IMR-90 (cell line): ENCODE measurements around the gene TRIM38. TPM values are rescaled to one million over a fixed set of nuclear protein-coding genes. Genes with fewer than 3 reads are reported as not detected.
"Not testable (repeated sequence)": the region's sequence is repeated elsewhere in the genome, so short reads cannot be mapped to it uniquely, and the experiment has no call there.

Experiments used
- ATAC-seq: fragments of 200-7000 bp; cut with Tn5 transposase; 2 replicates; pipeline ENCODE4 v1.9.1; 2020; ENCODE audit warnings: low read depth, mild to moderate bottlenecking, moderate library complexity
- BruUV-seq: library from RNA; stranded (reverse); fragments of 400-500 nt; replicated peaks from 2 replicates; lab custom pipeline; 2021; lab: Mats Ljungman, UMichigan
- CTCF ChIA-PET: fragments of 300-600 bp; formaldehyde crosslinking; extraction: SDS; loops from one replicate; lab custom pipeline; 2021; ENCODE audit warnings: antibody characterized with exemption; lab: Yijun Ruan, JAX
- POLR2A ChIA-PET: fragments of 300-600 bp; sonication (Branson Sonifier 250); formaldehyde crosslinking; loops from one replicate; lab custom pipeline; 2022; ENCODE audit warnings: antibody characterized with exemption; ENCODE audit not compliant: unreplicated experiment; lab: Charles Lee
- DNase-seq: peaks from one replicate; pipeline ENCODE4 v3.0.0; 2013
- H2AFZ ChIP-seq: replicated peaks from 2 replicates; pipeline ENCODE3; 2013; ENCODE audit warnings: low read length, mild to moderate bottlenecking; ENCODE audit not compliant: poor library complexity
- H2AK5ac ChIP-seq: 2 replicates; pipeline ENCODE4 v1.6.1; 2013; ENCODE audit warnings: low read depth, low read length, inconsistent platforms
- H2AK9ac ChIP-seq: replicated peaks from 2 replicates; pipeline ENCODE3; 2013; ENCODE audit warnings: mild to moderate bottlenecking, low read depth, low read length, moderate library complexity; ENCODE audit not compliant: poor library complexity
- H2BK120ac ChIP-seq: 2 replicates; pipeline ENCODE4 v1.6.1; 2013; ENCODE audit warnings: low read depth, low read length, inconsistent platforms
- H2BK15ac ChIP-seq: 3 replicates; pipeline ENCODE4 v1.6.1; 2013; ENCODE audit warnings: low read depth, low read length, inconsistent platforms
- H2BK20ac ChIP-seq: 2 replicates; pipeline ENCODE4 v1.6.1; 2013; ENCODE audit warnings: low read depth, mild to moderate bottlenecking, inconsistent platforms, low read length, moderate library complexity
- H2BK5ac ChIP-seq: 2 replicates; pipeline ENCODE4 v1.6.1; 2013; ENCODE audit warnings: mild to moderate bottlenecking, low read depth, low read length, inconsistent platforms; ENCODE audit not compliant: poor library complexity, severe bottlenecking
- H3K14ac ChIP-seq: replicated peaks from 2 replicates; pipeline ENCODE4 v1.6.1; 2013; ENCODE audit warnings: low read depth, low read length, inconsistent platforms
- H3K18ac ChIP-seq: 2 replicates; pipeline ENCODE4 v1.6.1; 2013; ENCODE audit warnings: low read depth, low read length, control low read depth
- H3K23ac ChIP-seq: 2 replicates; pipeline ENCODE4 v1.6.1; 2013; ENCODE audit warnings: low read depth, low read length, inconsistent platforms
- H3K27ac ChIP-seq: 2 replicates; pipeline ENCODE4 v1.5.1; 2013; ENCODE audit warnings: mild to moderate bottlenecking, control low read depth, low read length; ENCODE audit not compliant: insufficient read depth
- H3K27me3 ChIP-seq: 2 replicates; pipeline ENCODE4 v1.6.1; 2013; ENCODE audit warnings: low read length; ENCODE audit not compliant: control insufficient read depth, insufficient read depth
- H3K36me3 ChIP-seq: 2 replicates; pipeline ENCODE4 v1.6.1; 2013; ENCODE audit warnings: low read length, mixed read lengths; ENCODE audit not compliant: control insufficient read depth, insufficient read depth
- H3K4ac ChIP-seq: 2 replicates; pipeline ENCODE4 v1.6.1; 2013; ENCODE audit warnings: low read depth, low read length, inconsistent platforms
- H3K4me1 ChIP-seq: 2 replicates; pipeline ENCODE4 v1.6.1; 2013; ENCODE audit warnings: low read length, mixed read lengths; ENCODE audit not compliant: control insufficient read depth, insufficient read depth
- H3K4me2 ChIP-seq: 2 replicates; pipeline ENCODE4 v1.6.1; 2013; ENCODE audit warnings: low read depth, mild to moderate bottlenecking, control low read depth, low read length, moderate library complexity
- H3K4me3 ChIP-seq: 2 replicates; pipeline ENCODE4 v1.5.1; 2013; ENCODE audit warnings: low read depth, mild to moderate bottlenecking, control low read depth, low read length, moderate library complexity; ENCODE audit not compliant: insufficient read depth
- H3K56ac ChIP-seq: 2 replicates; pipeline ENCODE4 v1.6.1; 2013; ENCODE audit warnings: low read length, inconsistent platforms; ENCODE audit not compliant: insufficient read depth; ENCODE audit errors: extremely low read depth
- H3K79me1 ChIP-seq, 2 experiments: 2 replicates each; pipeline ENCODE4 v1.6.1; 2013; ENCODE audit warnings: low read length in 2 of 2, inconsistent platforms in 1 of 2, low read depth in 1 of 2
- H3K9ac ChIP-seq: 2 replicates; pipeline ENCODE4 v1.6.1; 2013; ENCODE audit warnings: low read depth, low read length, control low read depth
- H3K9me1 ChIP-seq: 2 replicates; pipeline ENCODE4 v1.6.1; 2013; ENCODE audit warnings: low read length, inconsistent platforms; ENCODE audit not compliant: insufficient read depth
- H3K9me3 ChIP-seq: 2 replicates; pipeline ENCODE4 v1.6.1; 2013; ENCODE audit warnings: low read length; ENCODE audit not compliant: control insufficient read depth, insufficient read depth
- H4K20me1 ChIP-seq: 2 replicates; pipeline ENCODE4 v1.6.1; 2013; ENCODE audit warnings: low read length, inconsistent platforms; ENCODE audit not compliant: insufficient read depth
- H4K5ac ChIP-seq: 2 replicates; pipeline ENCODE4 v1.6.1; 2013; ENCODE audit warnings: mild to moderate bottlenecking, low read depth, low read length, control low read depth
- H4K8ac ChIP-seq, 2 experiments: 2 replicates each; pipeline ENCODE4 v1.6.1; 2013; ENCODE audit warnings: low read depth in 2 of 2, low read length in 2 of 2, control low read depth in 1 of 2, inconsistent platforms in 1 of 2
- H4K91ac ChIP-seq: 2 replicates; pipeline ENCODE4 v1.6.1; 2013; ENCODE audit warnings: low read depth, low read length, inconsistent platforms; ENCODE audit not compliant: insufficient read depth
- RFX5 ChIP-seq: IDR thresholded peaks from 2 replicates; pipeline ENCODE4 v1.8.0; 2012; ENCODE audit warnings: low read depth, mild to moderate bottlenecking, low read length, moderate library complexity
- WGBS, 2 experiments: methylation state at CpG; one replicate each; pipeline versions ENCODE4 v1.1.5 to v1.1.7; 2013; ENCODE audit warnings: missing lambda C conversion rate in 2 of 2; ENCODE audit not compliant: insufficient read length in 1 of 2; ENCODE audit errors: extremely low coverage in 2 of 2; 5-methylcytosine and 5-hydroxymethylcytosine counted together
- dilution Hi-C: fragments of 300-500 bp; cut with HindIII; formaldehyde crosslinking; loops from one replicate; pipeline ENCODE4 v1.14.3; 2018; ENCODE audit warnings: low sequenced_read_pairs; ENCODE audit not compliant: unreplicated experiment
- in situ Hi-C: fragments of 300-500 bp; cut with MboI; formaldehyde crosslinking; loops from 3 replicates; pipeline ENCODE4 v1.14.3; 2019; ENCODE audit warnings: low sequenced_read_pairs, inconsistent platforms, mixed read lengths
- intact Hi-C: fragments of 100-400 bp; cut with micrococcal nuclease; formaldehyde crosslinking; loops from 2 replicates; pipeline ENCODE4 v1.10.0; 2022
- polyA plus RNA-seq, 3 experiments: library from polyadenylated mRNA; depleted of rRNA; stranded (reverse); fragments of >200 nt; gene quantifications; 2 replicates each; pipeline ENCODE4 v1.2.3, GENCODE V29; 2012; ENCODE audit warnings: low replicate concordance in 1 of 3
- total RNA-seq: library from RNA; depleted of rRNA; stranded (reverse); fragments of >200 nt; gene quantifications from 2 replicates; pipeline ENCODE4 v1.2.3, GENCODE V29; 2012

TRIM38 gene
- total and polyA plus RNA-seq, 2 of the 4 experiments (the other 2 are of a cell fraction): 4.1 to 6.3 TPM

- no peak overlapping the region for H3K18ac ChIP-seq
- H3K9me3 ChIP-seq: no peaks in the 10 kb centered on the region
- H2BK20ac ChIP-seq: no peak overlapping the region
- H4K91ac ChIP-seq: no peak overlapping the region
- POLR2A ChIA-PET: no interaction called here
- CTCF ChIA-PET: no interaction called here
- no peaks in the 10 kb centered on the region for H3K36me3 ChIP-seq
- H2BK5ac ChIP-seq: no peak overlapping the region
- H3K79me1 ChIP-seq: no peaks in the 10 kb centered on the region
- ATAC-seq (no peak), DNase-seq (no peak)
- dilution Hi-C loops (no loop called here), in situ Hi-C loops (no loop called here), intact Hi-C loops (no loop called here)
- no peak overlapping the region for H4K8ac ChIP-seq
- H3K9ac ChIP-seq: no peak overlapping the region
- H2BK120ac ChIP-seq: no peak overlapping the region
- WGBS, 2 experiments: no CpG with 5 or more reads among the region's 4 CpGs
- no peak overlapping the region for H2AFZ ChIP-seq
- no peaks in the 10 kb centered on the region; the same call in 1 of the 2 replicates for H3K27me3 ChIP-seq
- no peak overlapping the region for H3K4me2 ChIP-seq
- H4K5ac ChIP-seq: no peak overlapping the region
- BruUV-seq: no TSS peak
- no peak overlapping the region for H2BK15ac ChIP-seq
- no peaks in the 10 kb centered on the region for H3K4me1 ChIP-seq
- TF ChIP-seq RFX5: no peak
- no peak overlapping the region for H3K27ac ChIP-seq
- H3K23ac ChIP-seq: no peak overlapping the region
- H2AK9ac ChIP-seq: no peak overlapping the region
- no peak overlapping the region for H2AK5ac ChIP-seq
- H3K56ac ChIP-seq: no peak overlapping the region
- no peak overlapping the region for H3K4ac ChIP-seq
- H3K14ac ChIP-seq: no peak overlapping the region
- H3K9me1 ChIP-seq: no peaks in the 10 kb centered on the region
- H3K4me3 ChIP-seq: no peak overlapping the region
- no peaks in the 10 kb centered on the region for H4K20me1 ChIP-seq
These were observed 33.9 kb upstream of the TRIM38 start for GRCh38 chr6:25928562-25929324.

GRCh38 chr6:25929785-25930184, 32.8 kb upstream of the TRIM38 start:
- H3K9me1 ChIP-seq, H4K20me1 ChIP-seq, H3K14ac ChIP-seq, H2BK5ac ChIP-seq, ATAC-seq, H3K4me1 ChIP-seq, H2AK5ac ChIP-seq, H3K23ac ChIP-seq, H2AFZ ChIP-seq, H2BK15ac ChIP-seq, CTCF ChIA-PET, POLR2A ChIA-PET, dilution Hi-C loops, DNase-seq, BruUV-seq, intact Hi-C loops, H2BK20ac ChIP-seq, H3K9me3 ChIP-seq, in situ Hi-C loops, H2AK9ac ChIP-seq, H3K56ac ChIP-seq, H3K4me2 ChIP-seq, H3K9ac ChIP-seq, H4K5ac ChIP-seq, H3K4me3 ChIP-seq, H3K27me3 ChIP-seq, H3K79me1 ChIP-seq, H3K18ac ChIP-seq, H3K27ac ChIP-seq, H4K91ac ChIP-seq, H3K36me3 ChIP-seq, H3K4ac ChIP-seq, H4K8ac ChIP-seq, H2BK120ac ChIP-seq: not testable (repeated sequence)
- 85% methylated on average over 10 of the region's 12 CpGs; no CpG with 5 or more reads in 1 of the 2 experiments for WGBS, 2 experiments
